ENCODE measurements around the gene LPIN3.

Gene LPIN3

DNA sequence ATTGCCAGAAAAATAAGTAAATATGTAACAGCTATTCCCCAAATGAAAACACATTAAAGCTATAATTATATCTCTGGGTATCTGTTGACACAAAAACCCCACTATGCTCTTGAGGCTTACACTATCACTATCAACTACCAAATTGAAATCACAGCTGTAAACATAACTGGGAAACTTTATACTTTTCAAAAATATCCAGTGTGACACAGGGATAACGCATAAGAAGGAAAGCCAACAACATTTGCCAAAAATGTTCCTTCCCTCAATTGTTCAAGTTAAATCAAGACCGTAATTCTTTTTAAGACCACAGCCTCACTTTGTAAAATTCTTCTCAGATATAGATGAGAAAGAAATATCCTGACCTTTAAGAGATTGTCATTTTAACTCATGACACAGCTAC, 26.2 kb upstream of the LPIN3 start:
- TF ChIP-seq, protein P1, sequence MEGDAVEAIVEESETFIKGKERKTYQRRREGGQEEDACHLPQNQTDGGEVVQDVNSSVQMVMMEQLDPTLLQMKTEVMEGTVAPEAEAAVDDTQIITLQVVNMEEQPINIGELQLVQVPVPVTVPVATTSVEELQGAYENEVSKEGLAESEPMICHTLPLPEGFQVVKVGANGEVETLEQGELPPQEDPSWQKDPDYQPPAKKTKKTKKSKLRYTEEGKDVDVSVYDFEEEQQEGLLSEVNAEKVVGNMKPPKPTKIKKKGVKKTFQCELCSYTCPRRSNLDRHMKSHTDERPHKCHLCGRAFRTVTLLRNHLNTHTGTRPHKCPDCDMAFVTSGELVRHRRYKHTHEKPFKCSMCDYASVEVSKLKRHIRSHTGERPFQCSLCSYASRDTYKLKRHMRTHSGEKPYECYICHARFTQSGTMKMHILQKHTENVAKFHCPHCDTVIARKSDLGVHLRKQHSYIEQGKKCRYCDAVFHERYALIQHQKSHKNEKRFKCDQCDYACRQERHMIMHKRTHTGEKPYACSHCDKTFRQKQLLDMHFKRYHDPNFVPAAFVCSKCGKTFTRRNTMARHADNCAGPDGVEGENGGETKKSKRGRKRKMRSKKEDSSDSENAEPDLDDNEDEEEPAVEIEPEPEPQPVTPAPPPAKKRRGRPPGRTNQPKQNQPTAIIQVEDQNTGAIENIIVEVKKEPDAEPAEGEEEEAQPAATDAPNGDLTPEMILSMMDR (IDR thresholded peaks at IDR 0.05; ENCODE audit: low read depth, low read length), result no peak
- H3K4me3 ChIP-seq (ENCODE audit: low read depth, low read length), result no peak overlapping the region

DNA sequence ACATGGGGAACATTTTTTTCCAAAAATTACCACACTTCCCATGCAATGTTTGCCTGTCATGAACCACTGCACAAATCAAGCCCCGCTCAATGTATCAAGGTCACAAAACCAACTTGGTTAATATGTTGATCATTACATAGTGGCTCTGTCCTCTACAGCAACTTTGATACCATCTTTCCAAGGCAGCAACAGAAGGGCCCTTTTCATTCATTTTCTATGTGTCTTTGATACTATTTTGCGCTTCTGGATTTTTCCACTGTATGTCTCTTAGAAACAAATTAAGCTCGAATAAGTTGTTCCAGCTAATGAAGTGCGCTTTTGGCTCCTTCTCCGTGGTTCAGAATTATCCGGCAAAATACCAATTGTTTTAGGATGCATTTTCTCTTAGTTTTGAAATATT, 24.6 kb upstream of the LPIN3 start:
- TF ChIP-seq, protein P1 (IDR thresholded peaks at IDR 0.05; ENCODE audit: low read depth, low read length), result no peak
- peak overlapping the region; percentile 74 for H3K4me3 ChIP-seq (ENCODE audit: low read depth, low read length)

DNA sequence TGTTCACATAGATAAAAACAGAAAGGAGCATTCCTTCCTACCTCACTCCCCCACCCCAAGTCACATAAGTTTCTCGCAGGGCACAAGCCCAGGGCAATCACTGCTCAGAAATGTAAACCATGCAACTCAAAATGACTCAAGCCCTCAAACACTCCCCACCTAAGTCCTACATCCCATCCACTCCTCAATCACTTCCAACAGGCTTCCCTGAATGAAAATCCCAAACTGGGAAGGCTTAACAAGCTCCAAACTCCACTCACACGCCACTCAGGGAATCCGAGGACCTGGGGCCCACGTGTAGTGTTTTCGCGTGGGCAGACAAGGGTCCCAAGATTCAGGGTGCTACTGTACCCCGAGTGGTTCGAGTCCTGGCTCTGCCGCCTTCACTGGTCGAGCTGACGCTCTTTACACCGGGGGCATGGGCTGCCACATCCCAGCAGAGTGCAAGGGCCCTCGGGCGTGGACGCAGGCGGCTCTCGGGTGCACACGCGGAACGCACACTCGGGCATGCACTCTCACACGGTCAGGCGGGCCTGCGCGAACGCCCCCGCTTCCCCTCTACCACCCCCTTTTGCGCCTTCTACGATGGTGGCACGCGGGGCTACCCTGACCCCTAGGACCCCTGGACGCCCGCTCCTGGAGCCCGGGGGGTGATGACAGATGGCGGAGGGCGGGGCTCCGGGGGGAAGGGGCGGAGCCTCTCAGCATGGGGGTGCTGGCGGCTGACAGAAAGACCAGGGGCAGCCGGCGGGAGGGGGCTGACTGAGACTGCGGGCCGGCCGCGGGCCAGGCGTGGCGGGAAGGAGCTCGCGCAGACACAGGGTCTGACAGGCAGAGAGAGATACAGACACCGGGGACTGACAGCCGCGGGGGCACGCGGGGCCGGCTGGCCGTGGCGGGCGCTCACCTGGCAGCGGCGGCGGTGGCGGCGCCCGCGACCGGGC, 23.7 kb upstream of the LPIN3 start:
- TF ChIP-seq, protein P1 (IDR thresholded peaks at IDR 0.05; ENCODE audit: low read depth, low read length), result no peak

DNA sequence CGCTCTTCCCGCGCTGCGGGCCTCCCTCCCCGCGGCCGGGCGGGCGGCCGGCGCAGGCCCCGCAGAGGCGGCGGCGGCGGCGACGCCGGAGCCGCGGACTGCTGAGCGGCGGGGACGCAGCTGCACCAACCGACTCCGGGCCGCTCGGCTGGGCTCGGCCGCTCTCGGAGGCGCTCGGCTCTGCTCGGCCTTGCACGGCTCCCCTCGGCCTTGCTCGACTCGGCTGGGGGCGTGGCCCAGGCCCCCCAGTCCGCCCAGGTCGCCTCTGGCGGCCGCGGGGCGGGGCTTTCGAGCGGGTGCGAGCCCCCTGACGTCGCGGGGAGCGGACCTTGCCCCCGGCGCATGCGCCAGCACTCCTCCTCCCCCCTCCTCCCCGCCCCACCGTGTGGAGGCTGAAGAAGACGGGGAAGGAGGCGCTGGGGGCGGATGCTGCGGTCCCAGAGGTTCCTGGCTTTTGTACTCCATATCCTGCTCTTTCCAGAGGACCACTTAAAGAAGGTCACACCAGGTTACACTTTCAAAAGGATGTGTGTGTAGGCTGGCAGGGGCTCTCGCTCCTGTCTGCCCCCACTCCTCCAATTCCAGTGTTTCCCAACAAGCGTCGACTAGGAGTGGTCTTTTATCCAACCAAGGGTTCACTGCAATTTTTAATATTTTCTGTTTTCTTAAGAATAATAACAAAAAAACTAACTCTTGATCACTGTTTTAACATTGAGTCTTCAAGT, 22.9 kb upstream of the LPIN3 start, which contains the start of gene ZHX3:
ZHX3 (minus strand) TSS at position 186 of the 725 bp plus-strand sequence. CDS start 112,815 bp downstream, outside the sequence.
- peak within 1 kb of the TSS; percentile 74 for H3K4me3 ChIP-seq (ENCODE audit: low read depth, low read length)
- TF ChIP-seq, protein P1 (IDR thresholded peaks at IDR 0.05; ENCODE audit: low read depth, low read length), result no peak

More for the DNA sequence above, 23.7 kb upstream of the LPIN3 start:
- peak overlapping the region; percentile 74 for H3K4me3 ChIP-seq (ENCODE audit: low read depth, low read length)

DNA sequence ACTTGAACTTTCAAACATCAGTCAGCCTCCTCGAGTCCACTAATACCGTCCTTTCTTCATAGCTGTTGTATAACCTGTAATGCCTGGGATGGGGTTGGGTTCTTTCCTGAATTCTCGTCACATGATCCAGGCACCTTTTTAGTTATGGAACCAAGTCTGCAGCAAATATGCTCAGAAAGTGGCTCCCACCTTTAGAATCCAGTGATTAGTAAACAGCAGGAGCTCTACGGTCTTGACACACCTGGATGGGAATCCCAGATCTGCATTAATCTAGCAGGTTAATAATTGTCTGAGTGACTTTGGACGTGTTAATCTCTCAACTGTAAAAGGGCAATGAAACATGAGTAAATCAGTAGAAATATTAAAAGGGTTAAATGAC, 22.4 kb upstream of the LPIN3 start:
- TF ChIP-seq, protein P1 (IDR thresholded peaks at IDR 0.05; ENCODE audit: low read depth, low read length), result no peak
- H3K4me3 ChIP-seq (ENCODE audit: low read depth, low read length), result peak overlapping the region; percentile 74

DNA sequence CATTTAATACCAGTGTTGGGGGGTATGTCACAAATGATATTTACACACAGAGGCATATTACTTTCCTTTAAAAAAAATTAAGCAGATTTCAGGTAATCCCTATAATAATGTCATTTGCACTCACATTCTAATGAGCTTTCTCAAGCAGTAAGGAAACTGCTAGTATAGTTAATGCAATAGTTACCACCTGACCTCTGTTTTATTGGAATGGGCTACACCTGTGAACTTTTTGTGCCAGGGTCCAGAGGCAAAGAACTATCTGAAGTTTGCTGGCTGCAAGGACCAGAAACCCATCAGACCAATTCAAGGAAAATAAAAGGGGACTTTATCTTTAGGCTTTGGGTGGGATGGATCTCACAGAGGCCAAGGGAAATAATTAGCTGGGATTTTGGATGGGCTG, 20.2 kb upstream of the LPIN3 start:
- no peak overlapping the region for H3K4me3 ChIP-seq (ENCODE audit: low read depth, low read length)
- TF ChIP-seq, protein P1 (IDR thresholded peaks at IDR 0.05; ENCODE audit: low read depth, low read length), result no peak

DNA sequence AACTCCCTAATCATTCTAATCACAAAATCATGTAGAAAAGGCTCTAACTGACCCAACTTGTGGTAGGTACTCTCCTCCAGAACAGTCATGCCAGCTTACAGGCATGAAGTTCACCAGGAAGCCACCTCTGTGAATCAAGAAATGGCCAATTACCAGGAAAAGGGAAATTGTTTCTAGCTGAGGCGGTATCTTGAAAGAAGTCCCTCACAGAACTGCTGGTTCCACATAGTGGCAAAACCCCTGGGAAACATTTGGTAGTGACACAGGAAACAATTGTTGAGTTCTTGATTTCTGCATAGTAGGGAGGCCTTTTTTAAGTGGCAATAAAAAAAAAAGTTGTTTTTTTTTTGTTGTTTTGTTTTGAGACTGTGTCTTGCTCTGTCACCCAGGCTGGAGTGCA, 19.6 kb upstream of the LPIN3 start:
- H3K4me3 ChIP-seq (ENCODE audit: low read depth, low read length), result no peak overlapping the region
- TF ChIP-seq, protein P1 (IDR thresholded peaks at IDR 0.05; ENCODE audit: low read depth, low read length), result no peak

Data from WI38 (cell line).